ENCODE data around the gene CHGA. TPM values are rescaled to one million over a fixed set of nuclear protein-coding genes. Genes with fewer than 3 reads are reported as not detected.

CHGA gene
- total RNA-seq, 2 experiments from 2014 or later, result not detected

DNA sequence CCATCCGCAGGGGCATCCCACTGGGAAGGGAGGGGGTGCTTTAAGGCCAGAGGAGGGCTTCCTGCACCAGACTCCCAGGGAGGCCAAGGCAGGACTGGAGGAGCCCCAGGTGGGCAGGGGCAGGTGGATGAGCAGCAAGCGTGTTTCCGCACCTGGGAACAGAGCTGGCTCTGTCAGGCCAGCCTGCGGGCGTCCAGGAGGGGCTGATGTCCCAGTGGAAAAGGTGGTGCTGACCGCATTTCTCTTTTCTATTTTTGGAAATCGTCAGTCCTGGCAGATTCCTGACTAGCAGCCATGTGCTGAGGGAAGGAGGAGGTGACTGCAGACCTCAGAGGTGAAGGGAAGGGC, 27.2 kb downstream of the CHGA start:
- Mint-ChIP-seq H3K4me3 (no peak overlapping the region), H3K27me3 (no peaks in the 10 kb centered on the region), H3K27ac (no peak overlapping the region), H3K36me3 (ENCODE audit: low read depth) (peaks cover 18% of the 10 kb centered on the region), H3K9me3 (no peaks in the 10 kb centered on the region), H3K4me1 (ENCODE audit: low read depth) (peaks cover 5% of the 10 kb centered on the region)
- POLR2A ChIA-PET, result no interaction called here
- CTCF ChIA-PET, result interaction anchor here (0.7 to 2.8 kb wide), 2 partner anchors 163 to 188 kb away, joined by 3 to 27 read pairs; no protein-coding TSS in a partner anchor
- DNase-seq, result no peak
- ATAC-seq, result no peak
- intact Hi-C loops (cut with micrococcal nuclease), result no loop called here
- TF ChIP-seq, protein P1, sequence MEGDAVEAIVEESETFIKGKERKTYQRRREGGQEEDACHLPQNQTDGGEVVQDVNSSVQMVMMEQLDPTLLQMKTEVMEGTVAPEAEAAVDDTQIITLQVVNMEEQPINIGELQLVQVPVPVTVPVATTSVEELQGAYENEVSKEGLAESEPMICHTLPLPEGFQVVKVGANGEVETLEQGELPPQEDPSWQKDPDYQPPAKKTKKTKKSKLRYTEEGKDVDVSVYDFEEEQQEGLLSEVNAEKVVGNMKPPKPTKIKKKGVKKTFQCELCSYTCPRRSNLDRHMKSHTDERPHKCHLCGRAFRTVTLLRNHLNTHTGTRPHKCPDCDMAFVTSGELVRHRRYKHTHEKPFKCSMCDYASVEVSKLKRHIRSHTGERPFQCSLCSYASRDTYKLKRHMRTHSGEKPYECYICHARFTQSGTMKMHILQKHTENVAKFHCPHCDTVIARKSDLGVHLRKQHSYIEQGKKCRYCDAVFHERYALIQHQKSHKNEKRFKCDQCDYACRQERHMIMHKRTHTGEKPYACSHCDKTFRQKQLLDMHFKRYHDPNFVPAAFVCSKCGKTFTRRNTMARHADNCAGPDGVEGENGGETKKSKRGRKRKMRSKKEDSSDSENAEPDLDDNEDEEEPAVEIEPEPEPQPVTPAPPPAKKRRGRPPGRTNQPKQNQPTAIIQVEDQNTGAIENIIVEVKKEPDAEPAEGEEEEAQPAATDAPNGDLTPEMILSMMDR (IDR thresholded peaks at IDR 0.05), result no peak

DNA sequence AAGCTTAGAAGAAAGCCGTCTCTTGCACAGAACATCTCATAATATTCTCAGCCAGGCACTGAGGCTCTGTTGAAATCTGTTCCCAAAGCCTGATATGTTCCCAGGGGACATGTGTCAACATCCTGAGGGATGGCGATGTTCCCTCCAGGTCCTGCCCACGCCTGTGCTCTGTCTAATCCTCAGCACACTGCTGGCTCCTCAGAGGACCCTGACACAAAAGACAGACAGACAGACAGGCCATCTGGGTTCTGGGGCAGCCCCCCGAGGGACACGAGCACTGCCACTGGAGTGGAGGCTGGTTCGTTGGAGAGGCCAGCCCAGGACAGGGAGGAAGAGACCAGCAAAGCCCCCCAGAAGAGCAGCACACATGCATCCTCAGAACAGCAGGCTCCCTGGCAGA, 27.8 kb downstream of the CHGA start:
- ATAC-seq, result no peak
- ChIA-PET CTCF (interaction anchor here (0.7 to 2.8 kb wide), 2 partner anchors 162 to 187 kb away, joined by 3 to 27 read pairs; no protein-coding TSS in a partner anchor), POLR2A (no interaction called here)
- peaks cover 5% of the 10 kb centered on the region for H3K4me1 Mint-ChIP-seq (ENCODE audit: low read depth)
- TF ChIP-seq, protein P1 (IDR thresholded peaks at IDR 0.05), result no peak
- no peaks in the 10 kb centered on the region for H3K27me3 Mint-ChIP-seq
- DNase-seq, result no peak
- H3K4me3 Mint-ChIP-seq, result no peak overlapping the region
- peaks cover 18% of the 10 kb centered on the region for H3K36me3 Mint-ChIP-seq (ENCODE audit: low read depth)
- H3K27ac Mint-ChIP-seq, result no peak overlapping the region
- no peaks in the 10 kb centered on the region for H3K9me3 Mint-ChIP-seq
- intact Hi-C loops (cut with micrococcal nuclease), result no loop called here

DNA sequence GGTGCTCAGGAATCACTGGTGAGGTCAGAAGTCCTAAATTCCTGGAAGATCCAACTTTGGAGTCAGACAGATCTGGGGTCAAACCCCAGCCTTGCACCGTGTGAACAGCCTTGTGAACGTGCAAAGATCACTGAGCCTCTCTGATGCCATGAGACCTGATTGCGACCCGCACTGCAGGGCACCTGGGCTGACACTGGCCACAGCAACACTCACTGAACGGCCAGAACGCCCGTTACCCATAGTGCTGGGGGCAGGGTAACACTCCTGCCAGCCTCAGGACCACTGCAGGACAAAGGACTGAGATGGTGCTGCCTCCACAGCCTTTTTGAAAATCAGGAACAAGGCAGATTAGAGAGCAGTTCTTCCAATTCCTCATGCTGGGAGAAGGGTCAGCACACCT, 28.3 kb downstream of the CHGA start:
- ATAC-seq, result no peak
- TF ChIP-seq, protein P1 (IDR thresholded peaks at IDR 0.05), result no peak
- H3K4me3 Mint-ChIP-seq, result no peak overlapping the region
- H3K36me3 Mint-ChIP-seq (ENCODE audit: low read depth), result peaks cover 18% of the 10 kb centered on the region
- intact Hi-C loops (cut with micrococcal nuclease), result no loop called here
- no peak overlapping the region for H3K27ac Mint-ChIP-seq
- ChIA-PET CTCF (interaction anchor here (1.0 to 2.8 kb wide), 17 partner anchors 13 to 254 kb away, joined by 3 to 27 read pairs (median 5); no protein-coding TSS in a partner anchor), POLR2A (interaction anchor here (0.7 kb wide), 1 partner anchor 132 kb away, joined by 3 read pairs; no protein-coding TSS in a partner anchor)
- DNase-seq, result no peak
- peaks cover 5% of the 10 kb centered on the region for H3K4me1 Mint-ChIP-seq (ENCODE audit: low read depth)
- H3K27me3 Mint-ChIP-seq, result no peaks in the 10 kb centered on the region
- H3K9me3 Mint-ChIP-seq, result no peaks in the 10 kb centered on the region

DNA sequence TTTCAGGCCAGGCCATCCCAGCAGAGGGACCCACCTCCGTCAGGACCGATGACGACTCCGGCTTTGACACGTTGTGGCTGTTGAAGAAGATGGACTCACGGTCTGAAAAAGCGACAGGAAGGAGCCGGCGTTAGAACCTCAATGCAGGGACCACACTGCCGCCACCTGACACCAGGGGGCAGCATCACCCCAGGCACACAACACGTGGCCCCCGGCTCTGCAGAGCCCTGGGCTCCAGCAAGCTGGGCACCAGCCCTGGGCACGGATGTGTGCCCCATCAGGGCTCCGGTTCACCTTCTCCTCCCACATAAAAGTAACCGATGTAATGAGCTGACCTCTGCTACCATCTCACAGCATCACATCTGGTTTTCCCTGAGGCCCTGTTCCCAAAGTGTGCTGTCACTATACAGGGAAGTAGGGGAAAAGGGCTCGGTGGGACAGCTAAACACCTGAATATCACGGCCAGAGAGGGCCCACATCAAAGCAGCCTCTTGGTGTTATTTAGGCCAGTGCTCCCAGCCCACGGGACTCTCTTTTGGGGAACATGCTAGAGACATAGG, 29.0 kb downstream of the CHGA start:
- H3K4me3 Mint-ChIP-seq, result no peak overlapping the region
- H3K27ac Mint-ChIP-seq, result no peak overlapping the region
- H3K4me1 Mint-ChIP-seq (ENCODE audit: low read depth), result peaks cover 5% of the 10 kb centered on the region
- no peaks in the 10 kb centered on the region for H3K27me3 Mint-ChIP-seq
- ChIA-PET POLR2A (interaction anchor here (0.6 to 0.7 kb wide), 2 partner anchors 132 to 549 kb away, joined by 3 read pairs; no protein-coding TSS in a partner anchor), CTCF (interaction anchor here (0.6 to 2.8 kb wide), 39 partner anchors 12 to 580 kb away, joined by 3 to 27 read pairs (median 4); no protein-coding TSS in a partner anchor)
- intact Hi-C loops (cut with micrococcal nuclease), result loop anchor here (2.0 kb wide), 1 partner anchor 187 kb away; no protein-coding TSS in a partner anchor
- DNase-seq (peak; percentile 90), ATAC-seq (peak; percentile 99)
- H3K9me3 Mint-ChIP-seq, result no peaks in the 10 kb centered on the region
- TF ChIP-seq, protein P1 (IDR thresholded peaks at IDR 0.05), result peak; percentile 75
- peaks cover 17% of the 10 kb centered on the region for H3K36me3 Mint-ChIP-seq (ENCODE audit: low read depth)

Data from activated CD8-positive, alpha-beta T cell treated with anti-CD3 and anti-CD28 coated beads for 36 hours (primary cell).